WI38 (cell line): Measurements from ENCODE around the gene FGF23.

Source experiments
- H3K4me3 ChIP-seq: 2 replicates; pipeline ENCODE4 v1.5.1; 2011; ENCODE audit warnings: low read depth, mild to moderate bottlenecking, control low read depth, low read length
- CTCF ChIP-seq: IDR thresholded peaks from 2 replicates; pipeline ENCODE4 v1.5.1; 2012; ENCODE audit warnings: low read depth, mild to moderate bottlenecking, control low read depth, low read length

Gene FGF23

DNA sequence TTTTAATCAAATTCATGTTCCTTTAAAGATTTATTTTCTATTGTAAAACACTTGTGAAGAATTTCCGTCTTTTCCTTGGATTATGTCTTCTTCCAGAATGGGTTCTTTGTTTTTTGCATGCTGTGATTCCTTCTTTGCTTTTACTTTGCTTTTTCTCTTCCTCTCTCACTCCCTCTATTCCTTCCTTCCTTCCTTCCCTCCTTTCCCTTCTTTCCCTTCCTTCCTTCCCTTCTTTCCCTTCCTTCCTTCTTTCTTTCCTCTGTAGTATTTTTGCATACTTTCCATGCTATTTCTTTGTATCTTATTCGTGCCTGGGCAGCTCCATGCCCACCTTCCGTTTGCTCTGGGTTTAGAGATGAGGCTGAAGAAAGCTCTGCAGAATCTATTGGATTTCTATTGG, 21.6 kb upstream of the FGF23 start:
- H3K4me3 ChIP-seq = no peak overlapping the region
- no peak for TF ChIP-seq CTCF

DNA sequence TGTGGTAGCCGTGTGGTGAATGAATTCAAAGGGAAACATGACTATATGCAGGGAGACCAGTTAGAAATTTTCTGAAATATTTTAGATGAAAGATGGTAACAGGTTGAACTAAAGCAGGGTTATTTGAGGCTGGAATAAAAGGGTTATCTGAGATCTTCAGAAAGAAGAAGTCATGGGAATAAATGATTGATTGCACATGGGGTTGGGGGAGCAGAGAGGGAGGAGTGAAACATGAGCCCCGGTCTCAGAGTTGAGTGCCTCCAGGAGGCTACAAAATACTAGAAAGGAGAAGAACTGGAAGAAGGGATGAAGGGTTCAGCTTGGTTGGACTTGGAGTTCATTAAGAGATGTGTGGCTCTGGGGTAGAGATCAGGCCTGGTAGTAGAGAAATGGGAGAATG, 16.3 kb upstream of the FGF23 start:
- no peak for TF ChIP-seq CTCF
- H3K4me3 ChIP-seq = no peak overlapping the region

GRCh38 chr12:4393211-4393610, 13.7 kb upstream of the FGF23 start:
- no peak overlapping the region for H3K4me3 ChIP-seq
- TF ChIP-seq CTCF = no peak

DNA sequence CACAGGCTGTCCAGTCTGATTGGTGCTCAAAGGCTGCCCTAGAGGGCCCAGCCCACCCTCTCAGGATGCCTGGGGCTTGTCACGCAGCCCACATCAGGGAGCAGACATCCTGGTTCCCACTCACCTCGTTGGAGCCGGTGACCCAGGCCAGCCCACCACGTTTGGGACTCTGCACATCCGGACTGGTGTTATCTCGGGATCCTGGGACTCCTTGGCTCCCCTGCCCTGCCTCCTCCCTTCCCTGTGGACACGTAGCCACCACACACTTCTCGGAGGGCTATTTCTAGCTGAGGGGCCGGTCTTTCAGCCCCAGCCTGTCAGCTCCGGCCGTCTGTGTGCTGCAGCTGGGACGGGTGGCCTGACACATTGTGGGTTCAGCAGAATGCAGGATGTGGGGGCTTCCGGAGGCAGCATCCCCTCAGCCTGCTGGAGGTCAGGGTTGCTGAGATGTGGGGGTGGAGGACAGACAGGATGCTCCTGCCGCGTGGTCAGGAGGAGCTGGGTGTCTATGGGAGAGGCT, 12.8 kb upstream of the FGF23 start:
- no peak for TF ChIP-seq CTCF
- H3K4me3 ChIP-seq = no peak overlapping the region

GRCh38 chr12:4388662-4389061, 9.2 kb upstream of the FGF23 start:
- H3K4me3 ChIP-seq = no peak overlapping the region
- no peak for TF ChIP-seq CTCF

GRCh38 chr12:4388032-4388431, 8.5 kb upstream of the FGF23 start:
- TF ChIP-seq CTCF = no peak
- H3K4me3 ChIP-seq = no peak overlapping the region

DNA sequence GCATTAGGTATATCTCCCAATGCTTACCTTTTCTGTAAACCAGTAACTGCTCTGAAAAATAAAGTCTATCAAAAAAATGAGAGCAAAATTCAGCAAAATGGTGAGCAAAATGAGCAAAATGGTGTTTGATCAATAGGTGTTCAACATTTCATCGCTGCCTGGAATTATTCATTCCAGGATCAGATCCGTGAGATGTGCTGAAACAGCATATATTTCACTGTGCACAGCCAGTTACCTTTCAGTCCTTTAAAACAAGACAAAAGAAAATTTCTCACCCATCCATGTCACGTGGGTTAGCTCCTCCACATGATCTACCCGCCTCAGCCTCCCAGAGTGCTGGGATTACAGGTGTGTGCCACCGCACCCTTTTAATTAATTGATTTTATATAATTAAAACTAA, 8.1 kb upstream of the FGF23 start:
- TF ChIP-seq CTCF = no peak
- no peak overlapping the region for H3K4me3 ChIP-seq
